Upper lobe of left lung (tissue), 6 donors: ENCODE results near the gene MICAL3. TPM values are rescaled to one million over a fixed set of nuclear protein-coding genes. Genes with fewer than 3 reads are reported as not detected.

ENCODE experiments used
- ATAC-seq, 2 donors: fragments of 200-7000 bp; cut with Tn5 transposase; one replicate each; pipeline ENCODE4 v1.9.1; 2022; ENCODE audit warnings: mild to moderate bottlenecking in 2 of 2, moderate library complexity in 2 of 2; ENCODE audit not compliant: low FRiP score in 2 of 2
- DNase-seq, 2 donors: peaks; one replicate each; pipeline ENCODE4 v3.0.0-alpha.2; 2019 to 2020
- H3K27ac ChIP-seq, 4 donors: fragments of 200-600 bp; sonication (generic); one replicate each; pipeline ENCODE4 v1.5.1; 2016 to 2019
- H3K27me3 ChIP-seq, 4 donors: fragments of 200-600 bp; sonication (generic); one replicate each; pipeline ENCODE4 v1.5.1; 2017 to 2019
- H3K36me3 ChIP-seq, 4 donors: fragments of 200-600 bp; sonication (generic); one replicate each; pipeline ENCODE4 v1.5.1; 2016 to 2019
- H3K4me1 ChIP-seq, 4 donors: fragments of 200-600 bp; sonication (generic); one replicate each; pipeline ENCODE4 v1.5.1; 2018 to 2019
- H3K4me3 ChIP-seq, 4 donors: fragments of 200-600 bp; sonication (generic); one replicate each; pipeline ENCODE4 v1.5.1; 2017 to 2019; ENCODE audit warnings: mild to moderate bottlenecking in 2 of 4, moderate library complexity in 1 of 4
- H3K9me3 ChIP-seq, 4 donors: fragments of 200-600 bp; sonication (generic); one replicate each; pipeline ENCODE4 v1.5.1; 2018 to 2019
- CTCF ChIP-seq, 6 experiments: fragments of 450-650 bp in 4 of 6; fragments of 200-600 bp in 2 of 6; sonication (generic) in 2 of 6; IDR thresholded peaks; one replicate each; pipeline ENCODE4 v1.5.1; 2016 to 2019; ENCODE audit warnings: antibody characterized with exemption in 6 of 6
- EP300 ChIP-seq, 4 donors: sonication (generic); formaldehyde crosslinking; IDR thresholded peaks; one replicate each; pipeline ENCODE4 v1.5.1; 2017; ENCODE audit warnings: antibody characterized with exemption in 4 of 4, control low read depth in 2 of 4
- POLR2A ChIP-seq, 4 donors: fragments of 450-650 bp; IDR thresholded peaks; one replicate each; pipeline ENCODE4 v1.5.1; 2016 to 2017; ENCODE audit warnings: antibody characterized with exemption in 4 of 4, mild to moderate bottlenecking in 2 of 4
- POLR2AphosphoS5 ChIP-seq, 2 donors: sonication (generic); formaldehyde crosslinking; IDR thresholded peaks; one replicate each; pipeline ENCODE4 v1.5.1; 2017; ENCODE audit warnings: antibody characterized with exemption in 2 of 2
- WGBS, 2 donors: methylation state at CpG; one replicate each; pipeline ENCODE4 v1.1.5; 2017 to 2018; 5-methylcytosine and 5-hydroxymethylcytosine counted together
- total RNA-seq, 6 donors: library from RNA; depleted of rRNA in 4 of 6; stranded (reverse); fragments of >200 nt in 4 of 6; gene quantifications; one replicate each; pipeline versions ENCODE4 v1.1.0 to v1.2.1, GENCODE V29; 2016 to 2021
- donor health status: DM: no; HTN: no; CAD: no; lungs with moderate emphysema.
- donor health status: DM: no; HTN: yes; CAD: no; lungs with severe emphysema.

Gene MICAL3
- total RNA-seq, 6 donors from 2014 or later = 6.4 to 39.8 (median 23.4) TPM

- no peak overlapping the region for H3K27ac ChIP-seq
- H3K4me1 ChIP-seq = no peaks in the 10 kb centered on the region
- no peak overlapping the region for H3K4me3 ChIP-seq
- TF ChIP-seq CTCF (IDR thresholded peaks at IDR 0.05) = no peak
- no peak for TF ChIP-seq EP300 (IDR thresholded peaks at IDR 0.05)
- TF ChIP-seq POLR2AphosphoS5 (IDR thresholded peaks at IDR 0.05) = no peak
- TF ChIP-seq POLR2A (IDR thresholded peaks at IDR 0.05) = no peak
- peaks cover 0 to 52% (median 16%) of the 10 kb centered on the region in 4 donors for H3K36me3 ChIP-seq
- DNase-seq = no peak
- WGBS, 2 donors = 83 to 89% methylated on average over 7 of the region's 7 CpGs
- no peaks in the 10 kb centered on the region for H3K27me3 ChIP-seq
- H3K9me3 ChIP-seq = no peaks in the 10 kb centered on the region
- no peak for ATAC-seq
Observed at GRCh38 chr22:17872471-17872870, 151.9 kb downstream of the MICAL3 start.

GRCh38 chr22:17871726-17872458 lies 152.5 kb downstream of the MICAL3 start:
- 96 to 98% methylated on average over 24 to 31 of the region's 32 CpGs for WGBS, 2 donors

GRCh38 chr22:17870407-17870806 lies 154.0 kb downstream of the MICAL3 start:
- Histone ChIP-seq H3K9me3 (no peaks in the 10 kb centered on the region), H3K4me3 (no peak overlapping the region), H3K36me3 (peaks cover 0 to 55% (median 18%) of the 10 kb centered on the region in 4 donors), H3K27ac (no peak overlapping the region), H3K27me3 (no peaks in the 10 kb centered on the region), H3K4me1 (no peaks in the 10 kb centered on the region)
- DNase-seq = no peak
- no peak for ATAC-seq
- WGBS, 2 donors = 86 to 94% methylated on average over 8 of the region's 8 CpGs
- TF ChIP-seq CTCF (IDR thresholded peaks at IDR 0.05) (no peak), EP300 (IDR thresholded peaks at IDR 0.05) (no peak), POLR2A (IDR thresholded peaks at IDR 0.05) (no peak), POLR2AphosphoS5 (IDR thresholded peaks at IDR 0.05) (no peak)

More at GRCh38 chr22:17871726-17872458, 152.5 kb downstream of the MICAL3 start:
- Histone ChIP-seq H3K4me3 (no peak overlapping the region), H3K27ac (no peak overlapping the region), H3K9me3 (no peaks in the 10 kb centered on the region), H3K36me3 (peaks cover 0 to 52% (median 16%) of the 10 kb centered on the region in 4 donors), H3K4me1 (no peaks in the 10 kb centered on the region), H3K27me3 (no peaks in the 10 kb centered on the region)
- ATAC-seq (no peak), DNase-seq (no peak)
- TF ChIP-seq POLR2AphosphoS5 (IDR thresholded peaks at IDR 0.05) = no peak
- TF ChIP-seq EP300 (IDR thresholded peaks at IDR 0.05) = no peak
- no peak for TF ChIP-seq POLR2A (IDR thresholded peaks at IDR 0.05)
- no peak for TF ChIP-seq CTCF (IDR thresholded peaks at IDR 0.05)

- H3K27ac ChIP-seq = no peak overlapping the region
- H3K27me3 ChIP-seq = no peaks in the 10 kb centered on the region
- no peaks in the 10 kb centered on the region for H3K4me1 ChIP-seq
- H3K36me3 ChIP-seq = peaks cover 0 to 59% (median 21%) of the 10 kb centered on the region in 4 donors
- TF ChIP-seq CTCF (IDR thresholded peaks at IDR 0.05) (no peak), POLR2A (IDR thresholded peaks at IDR 0.05) (no peak), EP300 (IDR thresholded peaks at IDR 0.05) (no peak), POLR2AphosphoS5 (IDR thresholded peaks at IDR 0.05) (no peak)
- WGBS, 2 donors = 87 to 92% methylated on average over 9 of the region's 9 CpGs
- H3K4me3 ChIP-seq = no peak overlapping the region
- ATAC-seq = no peak
- no peak for DNase-seq
- H3K9me3 ChIP-seq = no peaks in the 10 kb centered on the region
Observed at GRCh38 chr22:17869285-17870096, 154.9 kb downstream of the MICAL3 start.
